NCI-H524 (cell line): ENCODE measurements around the gene ACOXL.

Source experiments
- DNase-seq, 2 experiments: peaks; one replicate each; lab custom pipeline; 2025; lab: John Stamatoyannopoulos, UW

Gene ACOXL

GRCh38 chr2:110977403-110977802, 245.0 kb downstream of the ACOXL start:
- DNase-seq: no peak

- DNase-seq: no peak
These were observed 245.8 kb downstream of the ACOXL start for GRCh38 chr2:110978148-110978547.

GRCh38 chr2:110978756-110979470, 246.5 kb downstream of the ACOXL start:
- no peak for DNase-seq

GRCh38 chr2:110979471-110980338, 247.3 kb downstream of the ACOXL start:
- DNase-seq: no peak

- no peak for DNase-seq
These were observed 248.1 kb downstream of the ACOXL start for GRCh38 chr2:110980339-110981062.

GRCh38 chr2:110983133-110983532, 250.8 kb downstream of the ACOXL start:
- no peak for DNase-seq

GRCh38 chr2:110984694-110985490, 252.5 kb downstream of the ACOXL start:
- DNase-seq: no peak

GRCh38 chr2:110990440-110990839, 258.1 kb downstream of the ACOXL start:
- DNase-seq: no peak

- DNase-seq: no peak
These were observed 259.5 kb downstream of the ACOXL start for GRCh38 chr2:110991911-110992310.

- no peak for DNase-seq
These were observed 260.5 kb downstream of the ACOXL start for GRCh38 chr2:110992886-110993285.

- no peak for DNase-seq
These were observed 261.3 kb downstream of the ACOXL start for GRCh38 chr2:110993557-110994231.

GRCh38 chr2:110994250-110994961, 262.0 kb downstream of the ACOXL start:
- no peak for DNase-seq

- no peak for DNase-seq
These were observed 263.5 kb downstream of the ACOXL start for GRCh38 chr2:110995911-110996310.

GRCh38 chr2:110997331-110998045, 265.1 kb downstream of the ACOXL start:
- DNase-seq: no peak

GRCh38 chr2:110998311-110998710, 265.9 kb downstream of the ACOXL start:
- no peak for DNase-seq

GRCh38 chr2:110999626-111000025, 267.3 kb downstream of the ACOXL start:
- DNase-seq: no peak

GRCh38 chr2:111005307-111005706, 272.9 kb downstream of the ACOXL start:
- DNase-seq: no peak

GRCh38 chr2:111005821-111006220, 273.4 kb downstream of the ACOXL start:
- no peak for DNase-seq

- DNase-seq: no peak
These were observed 275.6 kb downstream of the ACOXL start for GRCh38 chr2:111007757-111008688.
